HG03469 (cell line): ENCODE results near the gene PCK1.
"Not testable (repeated sequence)": the region's sequence is repeated elsewhere in the genome, so short reads cannot be mapped to it uniquely, and the experiment has no call there.

Experiments used
- ATAC-seq: cut with Tn5 transposase; IDR thresholded peaks from one replicate; pipeline ENCODE4 v1.9.1; 2021; ENCODE audit warnings: mild to moderate bottlenecking, moderate library complexity, moderate number of reproducible peaks; ENCODE audit not compliant: unreplicated experiment

The PCK1 gene

DNA sequence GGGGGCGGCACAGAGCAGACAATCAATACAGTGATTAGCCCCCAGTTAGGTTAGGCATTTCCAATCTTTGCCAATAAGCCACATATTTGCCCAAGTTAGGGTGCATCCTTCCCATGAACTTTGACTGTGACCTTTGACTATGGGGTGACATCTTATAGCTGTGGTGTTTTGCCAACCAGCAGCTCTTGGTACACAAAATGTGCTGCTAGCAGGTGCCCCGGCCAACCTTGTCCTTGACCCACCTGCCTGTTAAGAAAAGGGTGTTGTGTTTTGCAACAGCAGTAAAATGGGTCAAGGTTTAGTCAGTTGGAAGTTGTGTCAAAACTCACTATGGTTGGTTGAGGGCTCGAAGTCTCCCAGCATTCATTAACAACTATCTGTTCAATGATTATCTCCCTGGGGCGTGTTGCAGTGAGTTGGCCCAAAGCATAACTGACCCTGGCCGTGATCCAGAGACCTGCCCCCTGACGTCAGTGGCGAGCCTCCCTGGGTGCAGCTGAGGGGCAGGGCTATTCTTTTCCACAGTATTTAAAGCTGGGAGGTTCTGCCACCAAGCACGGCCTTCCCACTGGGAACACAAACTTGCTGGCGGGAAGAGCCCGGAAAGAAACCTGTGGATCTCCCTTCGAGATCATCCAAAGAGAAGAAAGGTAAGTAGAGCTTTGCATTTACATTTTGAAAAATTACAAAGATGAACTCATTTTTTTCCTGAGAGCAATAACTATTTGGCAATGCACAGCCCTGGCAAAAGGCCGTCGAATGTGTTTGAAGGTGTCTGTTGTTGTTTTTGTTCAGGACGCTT, at the start of gene PCK1:
PCK1 (plus strand) TSS at position 557 of the 802 bp plus-strand sequence. CDS start 302 bp downstream, outside the sequence.
- ATAC-seq: no peak

DNA sequence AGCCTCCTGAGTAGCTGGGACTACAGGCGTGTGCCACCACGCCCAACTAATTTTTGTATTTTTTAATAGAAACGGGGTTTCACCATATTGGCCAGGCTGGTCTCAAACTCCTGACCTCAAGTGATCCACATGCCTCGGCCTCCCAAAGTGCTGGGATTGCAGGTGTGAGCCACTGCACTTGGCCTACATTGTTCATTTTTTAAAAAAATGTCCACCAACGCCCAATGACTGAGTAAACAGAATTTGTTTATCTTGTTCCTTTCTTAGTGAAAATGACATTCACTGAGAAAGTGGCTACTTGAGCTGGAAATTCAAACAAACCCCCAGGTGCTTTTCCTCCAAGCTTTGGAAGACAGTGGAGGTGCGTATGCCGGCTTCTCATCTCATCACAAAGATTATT, 49.2 kb upstream of the PCK1 start:
- ATAC-seq: not testable (repeated sequence)

DNA sequence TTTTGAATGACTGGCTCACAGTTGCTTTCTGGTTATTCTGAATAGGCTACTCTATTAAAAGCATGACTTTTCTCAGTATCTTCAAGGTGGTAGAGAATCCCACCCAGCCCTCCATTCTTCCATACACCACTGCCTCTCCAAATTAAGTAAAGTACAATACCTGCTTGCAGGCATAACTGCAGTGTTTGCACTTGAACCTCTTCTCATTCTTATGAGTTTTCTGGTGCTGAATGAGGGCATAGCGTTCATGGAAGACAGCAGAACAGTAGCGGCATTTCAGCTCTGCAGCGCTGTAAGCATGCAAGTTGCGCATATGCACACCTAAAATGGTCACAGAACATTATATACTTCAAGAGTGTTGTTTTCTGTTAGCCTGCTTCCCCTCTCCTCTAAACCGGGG, 48.5 kb upstream of the PCK1 start:
- no peak for ATAC-seq

DNA sequence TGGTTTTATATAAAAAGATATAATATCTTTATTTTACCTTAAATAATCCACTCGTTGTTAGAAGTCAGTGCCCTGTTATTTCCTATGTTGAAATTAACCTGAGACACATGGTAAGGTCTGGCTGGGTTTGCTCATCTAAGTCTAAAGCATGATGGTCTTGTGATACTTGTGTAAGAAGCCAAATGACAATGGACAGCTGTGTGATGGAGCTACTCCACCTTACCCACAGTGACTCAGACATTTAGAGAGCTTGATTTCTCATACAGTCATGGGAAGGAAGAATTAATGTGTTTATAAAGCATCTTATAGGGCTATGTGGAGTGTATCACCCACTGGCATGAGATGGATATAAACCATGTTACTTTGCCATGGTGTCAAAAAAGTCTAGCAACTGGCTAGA, 47.7 kb upstream of the PCK1 start:
- ATAC-seq: no peak

DNA sequence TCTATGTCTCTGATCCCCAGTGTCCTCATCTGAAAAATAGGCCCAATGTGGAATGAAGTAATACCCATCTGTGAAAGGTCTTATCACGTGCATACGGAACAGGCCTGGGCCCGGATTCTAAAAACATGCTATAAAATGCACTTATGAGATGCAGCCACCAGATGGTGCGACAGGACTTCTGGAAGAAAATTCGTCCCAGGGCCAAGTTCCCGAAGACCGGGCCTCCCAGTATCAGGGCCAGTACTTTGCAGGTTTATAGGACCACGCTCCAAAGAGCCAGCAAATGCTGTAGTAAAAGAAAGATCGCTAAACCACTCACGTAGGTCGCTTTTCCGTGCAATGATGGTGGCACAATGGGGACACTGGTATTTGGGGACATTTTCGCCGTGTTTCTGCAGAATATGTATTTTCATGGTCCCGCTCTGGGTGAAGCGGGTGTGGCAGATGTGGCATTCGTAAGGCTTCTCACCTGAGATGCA, 46.6 kb upstream of the PCK1 start:
- no peak for ATAC-seq

DNA sequence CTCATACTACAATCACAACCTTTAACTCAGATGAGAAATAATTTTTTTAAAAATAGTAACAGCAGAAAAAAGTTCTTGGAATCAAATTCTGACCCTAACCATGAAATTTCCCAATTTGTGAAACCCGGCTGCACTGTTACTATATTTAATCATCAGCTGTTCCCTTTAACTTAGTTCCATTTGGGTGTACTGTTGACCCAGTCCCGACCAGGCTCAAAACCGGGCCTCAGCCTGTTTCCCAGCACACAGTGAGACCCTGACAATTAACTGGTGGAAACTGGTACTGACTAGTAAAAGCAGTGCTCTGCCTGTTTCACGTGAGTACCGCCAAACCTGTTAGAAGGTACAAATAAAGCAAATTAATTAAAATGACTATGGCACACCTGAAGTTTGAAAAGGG, 43.0 kb upstream of the PCK1 start:
- ATAC-seq: no peak

DNA sequence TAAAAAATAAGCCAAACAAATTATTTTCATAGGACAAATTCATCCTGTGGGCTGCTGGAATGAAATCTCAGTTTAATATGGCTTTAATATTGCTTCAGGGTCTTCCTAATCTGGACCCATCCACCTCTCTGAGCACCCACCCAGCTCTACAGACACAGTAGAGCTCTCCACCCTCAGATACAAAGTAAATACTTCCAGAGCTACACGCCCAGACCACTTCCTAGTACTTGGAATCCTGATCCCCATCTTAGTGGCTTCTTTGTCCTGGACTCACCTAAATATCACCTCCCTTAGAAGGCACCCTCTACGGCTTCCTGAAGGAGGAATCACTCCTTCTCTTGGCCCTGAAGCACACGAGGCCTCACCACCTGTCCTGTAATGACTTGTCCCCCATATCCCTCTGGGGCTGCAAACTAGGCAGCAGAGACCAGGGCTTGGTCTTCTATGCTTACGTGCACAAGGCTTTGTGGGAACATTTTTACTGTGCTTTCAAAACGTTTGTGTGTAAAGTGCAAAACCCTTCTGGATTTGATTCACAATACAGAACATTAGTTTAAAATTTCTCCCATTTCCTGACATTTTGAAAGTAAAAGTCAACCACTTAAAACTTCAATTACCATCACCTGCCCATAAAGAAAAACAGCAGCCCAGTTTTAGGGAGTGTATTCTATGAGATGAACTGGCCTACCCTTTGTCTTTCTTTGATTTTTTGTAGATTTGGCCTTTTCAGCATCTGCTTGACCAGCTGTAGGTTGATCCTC, 38.4 kb upstream of the PCK1 start:
- no peak for ATAC-seq

DNA sequence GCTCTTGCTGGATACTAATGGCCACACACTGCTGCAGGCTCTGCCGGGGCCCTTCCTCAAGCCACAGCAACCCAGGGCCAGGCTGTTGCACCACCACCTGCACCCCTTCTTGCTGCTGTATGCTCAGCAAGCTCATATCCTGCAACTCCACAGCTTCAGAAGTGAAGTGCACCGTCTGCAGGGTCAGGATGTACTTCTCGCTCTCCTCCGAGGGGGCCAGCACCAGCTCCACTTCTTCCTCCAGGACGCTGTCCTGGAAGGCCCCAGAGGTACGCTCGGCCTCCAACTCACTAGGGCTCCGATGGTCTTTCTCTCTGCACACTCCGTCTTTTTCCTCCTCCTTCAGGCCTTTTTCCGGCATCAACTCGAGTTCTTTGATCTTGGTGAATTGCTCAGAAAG, 37.1 kb upstream of the PCK1 start:
- no peak for ATAC-seq

DNA sequence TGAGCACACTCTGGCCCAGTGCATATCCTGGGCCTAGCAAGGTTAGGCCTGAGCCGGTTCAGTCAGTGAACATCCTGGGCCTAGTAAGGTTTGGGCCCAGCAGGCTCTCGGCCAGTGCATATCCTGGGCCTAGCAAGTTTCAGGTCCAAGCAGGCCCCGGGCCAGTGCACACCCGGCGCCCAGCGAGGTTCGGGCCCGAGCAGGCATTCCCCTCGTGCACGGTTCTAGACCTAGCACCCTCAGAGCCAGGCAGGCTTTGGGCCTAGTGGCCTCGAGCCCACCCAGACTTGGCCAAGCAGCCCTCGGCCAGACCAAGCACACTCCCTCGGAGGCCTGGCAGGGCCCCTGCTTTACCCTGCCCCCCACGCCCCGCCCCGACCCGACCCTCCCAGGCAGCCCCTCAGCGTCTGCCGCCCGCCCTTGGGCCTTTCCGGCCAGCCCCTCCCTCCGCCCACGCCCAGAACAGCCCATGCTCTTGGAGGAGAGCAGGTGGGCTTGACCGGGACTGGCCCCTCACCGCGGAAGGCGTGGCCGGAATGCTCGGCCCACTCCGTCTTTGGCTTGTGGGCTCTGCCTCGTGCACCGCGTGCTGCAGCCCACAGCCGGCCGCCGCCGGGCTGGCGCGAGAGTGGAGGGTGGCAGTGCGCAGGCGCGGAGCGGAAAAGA, 36.3 kb upstream of the PCK1 start, which contains the start of gene CTCFL:
CTCFL (minus strand) TSS at position 630 of the 666 bp plus-strand sequence. CDS start 935 bp downstream, outside the sequence.
- ATAC-seq: no peak

DNA sequence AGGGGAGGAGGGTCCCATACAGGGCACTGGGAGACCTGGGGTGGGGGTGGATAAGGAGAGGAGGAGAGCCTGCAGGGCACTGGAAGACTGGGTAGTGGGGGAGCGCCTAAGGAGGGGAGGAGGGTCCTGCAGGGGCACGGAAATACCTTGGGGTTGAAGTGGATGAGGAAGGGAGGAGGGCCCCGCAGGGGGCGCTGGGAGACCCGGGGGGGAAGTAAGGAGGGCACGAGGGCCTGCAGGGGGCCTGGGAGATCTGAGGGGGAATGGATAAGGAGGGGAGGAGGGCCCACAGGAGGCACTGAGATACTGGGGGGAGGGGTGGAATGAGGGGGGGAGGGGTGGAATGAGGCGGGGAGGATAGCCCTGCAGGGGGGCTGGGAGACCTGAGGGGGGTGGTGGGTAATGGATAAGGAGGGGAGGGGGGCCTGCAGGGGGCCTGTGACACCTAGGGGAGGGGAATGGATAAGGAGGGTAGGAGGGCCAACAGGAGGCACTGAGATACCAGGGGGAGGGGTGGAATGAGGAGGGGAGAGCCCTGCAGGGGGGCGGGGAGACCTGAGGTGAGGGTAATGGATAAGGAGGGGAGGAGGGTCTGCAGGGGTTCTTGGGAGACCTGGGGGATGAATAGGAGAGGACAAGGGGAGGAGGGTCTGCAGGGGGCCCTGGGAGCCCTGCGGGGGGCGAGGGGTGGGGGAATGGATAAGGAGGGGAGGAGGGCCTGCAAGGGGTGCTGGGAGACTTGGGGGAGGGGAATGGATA, 35.4 kb upstream of the PCK1 start:
- no peak for ATAC-seq

DNA sequence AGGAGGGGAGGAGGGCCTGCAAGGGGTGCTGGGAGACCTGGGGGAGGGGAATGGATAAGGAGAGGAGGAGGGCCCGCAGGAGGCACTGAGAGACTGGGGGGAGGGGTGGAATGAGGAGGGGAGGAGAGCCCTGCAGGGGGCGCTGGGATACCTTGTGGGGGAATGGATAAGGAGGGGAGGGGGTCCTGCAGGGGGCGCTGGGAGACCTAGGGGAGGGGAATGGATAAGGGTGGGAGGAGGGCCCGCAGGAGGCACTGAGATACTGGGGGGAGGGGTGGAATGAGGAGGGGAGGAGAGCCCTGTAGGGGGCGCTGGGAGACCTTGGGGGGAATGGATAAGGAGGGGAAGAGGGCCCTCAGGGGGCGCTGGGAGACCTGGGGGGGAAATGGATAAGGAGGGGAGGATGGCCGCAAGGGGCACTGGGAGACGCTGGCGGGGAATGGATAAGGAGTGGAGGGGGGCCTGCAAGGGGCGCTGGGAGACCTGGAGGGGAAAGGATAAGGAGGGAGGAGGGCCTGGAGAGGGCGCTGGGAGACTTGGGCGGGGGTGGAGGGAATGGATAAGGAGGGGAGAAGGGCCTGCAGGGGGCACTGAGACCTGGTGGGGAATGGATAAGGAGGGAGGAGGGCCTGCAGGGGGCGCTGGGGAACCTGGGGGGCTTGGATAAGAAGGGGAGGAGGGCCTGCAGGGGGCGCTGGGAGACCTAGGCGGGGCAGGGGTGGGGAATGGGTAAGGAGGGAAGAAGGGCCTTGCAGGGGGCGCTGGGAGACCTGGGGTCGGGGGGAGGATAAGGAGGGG, 34.6 kb upstream of the PCK1 start:
- ATAC-seq: no peak

DNA sequence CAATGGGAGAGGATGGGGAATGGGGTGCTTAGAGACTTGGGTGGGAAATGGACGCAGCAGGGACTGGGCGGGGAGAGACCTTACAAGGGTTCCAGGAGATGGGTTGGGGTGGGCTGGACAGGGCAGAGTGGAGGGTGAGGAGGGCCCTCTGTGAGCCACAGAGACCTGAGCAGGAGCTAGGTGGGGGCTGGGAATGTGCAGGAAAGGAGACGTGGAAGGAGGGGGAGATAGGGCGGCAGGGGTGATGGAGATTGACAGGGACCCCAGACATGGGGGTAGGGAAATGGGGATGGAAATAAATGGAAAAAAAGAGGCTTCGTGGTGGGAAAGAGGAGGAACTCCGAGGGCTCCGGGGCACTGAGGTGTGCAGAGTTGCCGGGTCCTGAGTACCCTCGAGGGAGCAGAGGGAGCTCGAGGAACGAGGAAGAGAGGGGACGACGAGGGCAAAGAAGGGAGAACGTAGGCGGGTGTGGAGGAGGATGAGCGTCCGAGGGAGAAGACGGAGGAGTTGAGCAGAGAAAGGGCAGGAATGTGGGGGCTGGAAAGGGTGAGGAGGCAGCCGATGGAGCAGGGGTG, 33.9 kb upstream of the PCK1 start:
- ATAC-seq: no peak

DNA sequence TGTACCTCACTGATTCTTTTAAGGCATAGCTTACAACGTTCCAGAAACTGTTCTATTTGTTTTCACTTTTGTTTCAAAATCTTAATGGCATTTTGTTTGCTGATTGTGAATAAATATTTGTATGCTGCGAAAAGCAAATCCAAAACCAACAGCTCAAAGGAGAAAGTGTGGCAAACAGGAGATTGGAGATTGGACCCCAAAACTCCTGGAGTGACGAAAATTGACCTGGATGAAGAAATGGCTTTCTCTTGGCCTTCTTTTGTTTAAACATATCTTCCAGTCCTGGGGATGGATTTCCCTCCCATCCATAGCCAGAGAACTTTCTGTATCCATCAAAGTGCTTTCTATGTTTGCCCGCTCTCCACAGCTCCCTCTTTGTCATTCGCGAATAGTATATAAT, 33.2 kb upstream of the PCK1 start:
- no peak for ATAC-seq

DNA sequence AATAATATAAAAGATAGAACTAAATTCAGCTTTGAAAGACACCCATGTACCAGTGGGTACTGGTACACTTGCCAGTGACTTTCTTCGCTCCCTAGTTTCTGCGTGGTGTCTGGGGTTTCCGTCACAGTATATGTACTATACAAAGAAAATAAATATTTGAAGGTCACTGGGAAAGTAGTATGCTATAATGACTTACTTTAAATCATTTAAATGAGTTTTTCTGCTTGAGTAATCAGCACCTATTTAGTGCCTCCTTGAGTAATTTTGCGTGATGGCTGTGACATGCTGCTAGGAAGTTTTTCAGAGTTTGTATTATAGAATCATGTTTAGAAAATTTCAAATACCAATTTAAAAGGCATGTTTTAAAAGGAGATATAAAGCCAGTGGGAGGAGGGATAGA, 32.8 kb upstream of the PCK1 start:
- ATAC-seq: no peak

DNA sequence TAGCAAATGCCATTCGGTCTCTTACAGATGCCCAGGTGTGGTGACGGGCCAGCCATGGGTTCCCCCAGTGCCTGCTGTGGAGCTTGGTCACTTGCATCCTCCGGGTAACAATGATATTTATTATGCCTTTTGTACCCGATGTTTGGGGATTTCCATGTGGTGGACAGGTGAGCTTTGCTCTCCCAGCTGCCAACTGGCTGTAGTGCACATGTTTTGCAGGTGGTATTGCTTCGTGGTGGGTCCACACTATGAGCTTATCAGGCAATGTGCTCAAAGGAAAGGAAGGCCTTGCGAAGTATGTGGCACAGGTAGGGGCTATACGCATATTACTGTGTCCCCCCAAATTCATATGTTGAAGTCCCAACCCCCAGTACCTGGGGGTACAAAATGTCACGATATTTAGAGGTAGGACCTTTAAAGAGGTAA, 31.7 kb upstream of the PCK1 start:
- ATAC-seq: no peak

DNA sequence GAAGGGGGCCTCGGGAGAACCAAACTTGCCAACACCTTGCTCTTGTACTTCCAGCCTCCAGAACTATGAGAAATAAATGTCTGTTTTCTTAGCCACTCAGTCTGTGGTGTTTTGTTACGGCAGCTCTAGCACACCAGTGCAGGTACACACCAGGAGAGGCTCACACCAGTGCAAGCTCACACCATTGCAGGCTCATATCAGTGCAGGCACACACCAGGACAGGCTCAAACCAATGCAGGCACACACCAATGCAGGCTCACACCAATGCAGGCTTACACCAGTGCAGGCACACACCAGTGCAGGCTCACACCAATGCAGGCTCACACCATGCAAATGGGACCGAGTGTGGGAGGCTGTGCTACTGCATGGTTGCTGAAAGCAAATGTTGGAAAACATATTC, 31.1 kb upstream of the PCK1 start:
- no peak for ATAC-seq

DNA sequence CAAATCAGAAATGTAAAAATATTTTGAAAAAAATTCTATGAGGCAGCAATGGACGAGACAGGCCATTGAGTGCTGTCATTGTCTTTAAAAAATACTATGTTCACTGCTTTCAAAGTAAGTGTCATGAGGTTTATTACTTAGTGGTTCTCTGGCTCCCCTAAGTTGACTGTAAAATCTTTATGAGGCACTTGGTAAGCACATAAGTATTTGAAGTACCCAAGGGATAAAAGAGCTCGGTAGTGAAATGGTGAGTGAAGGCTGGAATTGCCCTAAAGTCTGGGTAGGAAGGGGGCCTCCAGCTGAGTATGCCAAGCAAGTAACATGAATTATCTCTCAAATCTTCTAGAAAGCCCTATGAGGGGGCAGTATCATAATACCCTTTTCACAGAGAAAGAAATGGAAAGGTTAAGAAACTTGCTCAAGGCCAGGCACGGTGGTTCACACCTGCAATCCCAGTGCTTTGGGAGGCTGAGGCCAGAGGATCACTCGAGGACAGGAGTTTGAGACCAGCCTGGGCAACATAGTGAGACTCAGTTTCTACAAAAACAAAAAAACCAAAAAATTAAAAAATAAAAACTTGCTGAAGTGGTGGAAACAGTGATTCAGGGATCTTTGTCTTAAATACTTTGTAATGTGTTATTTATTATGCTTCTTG, 30.5 kb upstream of the PCK1 start:
- ATAC-seq: no peak

DNA sequence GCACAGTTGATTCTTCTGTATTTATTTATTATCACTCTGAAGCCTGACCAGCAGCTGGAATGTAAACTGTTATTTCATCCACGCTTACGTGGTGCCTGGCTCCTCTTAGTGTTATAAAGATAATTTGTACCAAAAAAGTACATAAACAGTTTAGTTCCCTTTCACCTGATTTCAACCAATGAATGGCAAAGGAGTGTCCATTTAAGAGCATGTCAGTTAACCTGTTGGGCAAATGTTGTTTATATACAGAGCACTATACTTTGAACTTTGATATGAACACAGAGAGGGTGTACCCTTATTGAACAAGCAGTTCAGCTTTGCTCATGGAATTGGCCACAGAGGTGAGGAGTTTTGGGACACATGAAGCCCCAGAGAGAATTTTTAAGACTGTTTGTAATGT, 28.8 kb upstream of the PCK1 start:
- ATAC-seq: no peak

DNA sequence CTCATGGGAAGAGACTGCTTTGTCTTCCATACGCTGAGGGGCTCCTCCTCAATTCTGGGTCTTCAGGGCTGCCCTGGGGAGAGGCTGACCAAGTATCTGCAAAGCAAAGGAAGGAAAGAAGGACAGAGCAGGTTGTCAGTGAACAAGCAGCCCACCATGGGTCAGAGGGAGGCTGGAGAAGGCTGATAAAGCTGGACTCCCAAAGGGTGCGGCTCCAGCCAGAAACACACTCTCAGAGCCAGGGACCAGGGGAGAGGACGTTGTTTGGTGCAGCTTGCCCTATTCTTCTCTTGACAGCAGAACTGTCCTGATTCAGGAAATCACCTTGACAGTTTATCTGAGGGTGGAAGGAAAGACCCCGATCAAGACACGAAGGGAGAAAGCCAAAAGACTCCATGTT, 25.6 kb upstream of the PCK1 start:
- ATAC-seq: no peak
